ENCODE data around the gene ADCY10. TPM values are rescaled to one million over a fixed set of nuclear protein-coding genes. Genes with fewer than 3 reads are reported as not detected.
"Not testable (repeated sequence)": the region's sequence is repeated elsewhere in the genome, so short reads cannot be mapped to it uniquely, and the experiment has no call there.

ADCY10 gene
- total RNA-seq, 1 donor from 2014 or later: 0.09 TPM

GRCh38 chr1:167864392-167865032 is 49.4 kb downstream of the ADCY10 start:
- no peak overlapping the region for H3K27ac ChIP-seq
- intact Hi-C loops (cut with DNase I): no loop called here
- H3K36me3 ChIP-seq: no peaks in the 10 kb centered on the region
- TF ChIP-seq, protein P1, sequence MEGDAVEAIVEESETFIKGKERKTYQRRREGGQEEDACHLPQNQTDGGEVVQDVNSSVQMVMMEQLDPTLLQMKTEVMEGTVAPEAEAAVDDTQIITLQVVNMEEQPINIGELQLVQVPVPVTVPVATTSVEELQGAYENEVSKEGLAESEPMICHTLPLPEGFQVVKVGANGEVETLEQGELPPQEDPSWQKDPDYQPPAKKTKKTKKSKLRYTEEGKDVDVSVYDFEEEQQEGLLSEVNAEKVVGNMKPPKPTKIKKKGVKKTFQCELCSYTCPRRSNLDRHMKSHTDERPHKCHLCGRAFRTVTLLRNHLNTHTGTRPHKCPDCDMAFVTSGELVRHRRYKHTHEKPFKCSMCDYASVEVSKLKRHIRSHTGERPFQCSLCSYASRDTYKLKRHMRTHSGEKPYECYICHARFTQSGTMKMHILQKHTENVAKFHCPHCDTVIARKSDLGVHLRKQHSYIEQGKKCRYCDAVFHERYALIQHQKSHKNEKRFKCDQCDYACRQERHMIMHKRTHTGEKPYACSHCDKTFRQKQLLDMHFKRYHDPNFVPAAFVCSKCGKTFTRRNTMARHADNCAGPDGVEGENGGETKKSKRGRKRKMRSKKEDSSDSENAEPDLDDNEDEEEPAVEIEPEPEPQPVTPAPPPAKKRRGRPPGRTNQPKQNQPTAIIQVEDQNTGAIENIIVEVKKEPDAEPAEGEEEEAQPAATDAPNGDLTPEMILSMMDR (IDR thresholded peaks at IDR 0.05): no peak
- no peaks in the 10 kb centered on the region for H3K27me3 ChIP-seq (ENCODE audit: low read depth)
- DNase-seq (no peak), ATAC-seq (no peak)
- H3K4me3 ChIP-seq: no peak overlapping the region
- no peaks in the 10 kb centered on the region for H3K9me3 ChIP-seq
- no peaks in the 10 kb centered on the region for H3K4me1 ChIP-seq

- no peak overlapping the region for H3K27ac ChIP-seq
- H3K27me3 ChIP-seq (ENCODE audit: low read depth): no peaks in the 10 kb centered on the region
- DNase-seq (no peak), ATAC-seq (no peak)
- no peaks in the 10 kb centered on the region for H3K9me3 ChIP-seq
- H3K36me3 ChIP-seq: no peaks in the 10 kb centered on the region
- H3K4me1 ChIP-seq: no peaks in the 10 kb centered on the region
- intact Hi-C loops (cut with DNase I): no loop called here
- H3K4me3 ChIP-seq: no peak overlapping the region
- TF ChIP-seq, protein P1 (IDR thresholded peaks at IDR 0.05): no peak
Observed at GRCh38 chr1:167863921-167864279, 50.0 kb downstream of the ADCY10 start.

DNA sequence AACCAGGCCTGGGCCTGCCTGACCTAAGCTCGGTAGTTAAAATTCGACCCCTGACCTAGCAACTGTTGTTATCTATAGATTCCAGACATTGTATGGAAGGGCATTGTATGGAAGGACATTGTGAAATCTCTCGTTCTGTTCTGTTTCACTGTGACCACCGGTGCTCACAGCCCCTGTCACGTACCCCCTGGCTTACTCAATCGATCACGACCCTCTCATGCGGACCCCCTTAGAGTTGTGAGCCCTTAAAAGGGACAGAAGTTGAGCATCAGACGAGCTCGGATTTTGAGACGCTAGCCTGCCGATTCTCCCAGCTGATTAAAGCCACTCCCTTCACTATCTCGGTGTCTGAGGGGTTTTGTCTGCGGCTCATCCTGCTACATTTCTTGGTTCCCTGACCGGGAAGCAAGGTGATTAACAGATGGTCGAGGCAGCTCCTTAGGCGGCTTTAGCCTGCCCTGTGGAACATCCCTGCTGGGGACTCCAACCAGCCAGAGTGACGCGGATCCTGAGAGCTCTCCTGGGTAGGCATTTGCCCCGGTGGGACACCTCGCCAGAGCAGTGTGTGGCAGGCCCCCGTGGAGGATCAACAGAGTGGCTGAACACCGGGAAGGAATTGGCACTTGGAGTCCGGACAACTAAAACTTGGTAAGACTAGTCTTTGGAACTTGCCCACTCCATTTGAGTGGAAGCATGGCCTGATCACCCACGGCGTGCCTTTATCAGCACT is 50.6 kb downstream of the ADCY10 start:
- ATAC-seq; H3K27me3 ChIP-seq (ENCODE audit: low read depth); DNase-seq; H3K27ac ChIP-seq; H3K4me1 ChIP-seq; intact Hi-C loops (cut with DNase I); H3K9me3 ChIP-seq; H3K36me3 ChIP-seq; H3K4me3 ChIP-seq: not testable (repeated sequence)

- DNase-seq (no peak), ATAC-seq (no peak)
- intact Hi-C loops (cut with DNase I): no loop called here
- H3K9me3 ChIP-seq: no peaks in the 10 kb centered on the region
- H3K27me3 ChIP-seq (ENCODE audit: low read depth): no peaks in the 10 kb centered on the region
- H3K36me3 ChIP-seq: no peaks in the 10 kb centered on the region
- H3K4me1 ChIP-seq: no peaks in the 10 kb centered on the region
- H3K4me3 ChIP-seq: no peak overlapping the region
- TF ChIP-seq, protein P1 (IDR thresholded peaks at IDR 0.05): no peak
- H3K27ac ChIP-seq: no peak overlapping the region
Observed at GRCh38 chr1:167862432-167863076, 51.4 kb downstream of the ADCY10 start.

- no peaks in the 10 kb centered on the region for H3K4me1 ChIP-seq
- DNase-seq: no peak
- no peak overlapping the region for H3K27ac ChIP-seq
- no peaks in the 10 kb centered on the region for H3K9me3 ChIP-seq
- TF ChIP-seq, protein P1 (IDR thresholded peaks at IDR 0.05): no peak
- no peak for ATAC-seq
- no peaks in the 10 kb centered on the region for H3K36me3 ChIP-seq
- intact Hi-C loops (cut with DNase I): no loop called here
- no peaks in the 10 kb centered on the region for H3K27me3 ChIP-seq (ENCODE audit: low read depth)
- H3K4me3 ChIP-seq: no peak overlapping the region
Observed at GRCh38 chr1:167861664-167862381, 52.1 kb downstream of the ADCY10 start.
